ENCODE measurements around the gene FAM167B.

The FAM167B gene

DNA sequence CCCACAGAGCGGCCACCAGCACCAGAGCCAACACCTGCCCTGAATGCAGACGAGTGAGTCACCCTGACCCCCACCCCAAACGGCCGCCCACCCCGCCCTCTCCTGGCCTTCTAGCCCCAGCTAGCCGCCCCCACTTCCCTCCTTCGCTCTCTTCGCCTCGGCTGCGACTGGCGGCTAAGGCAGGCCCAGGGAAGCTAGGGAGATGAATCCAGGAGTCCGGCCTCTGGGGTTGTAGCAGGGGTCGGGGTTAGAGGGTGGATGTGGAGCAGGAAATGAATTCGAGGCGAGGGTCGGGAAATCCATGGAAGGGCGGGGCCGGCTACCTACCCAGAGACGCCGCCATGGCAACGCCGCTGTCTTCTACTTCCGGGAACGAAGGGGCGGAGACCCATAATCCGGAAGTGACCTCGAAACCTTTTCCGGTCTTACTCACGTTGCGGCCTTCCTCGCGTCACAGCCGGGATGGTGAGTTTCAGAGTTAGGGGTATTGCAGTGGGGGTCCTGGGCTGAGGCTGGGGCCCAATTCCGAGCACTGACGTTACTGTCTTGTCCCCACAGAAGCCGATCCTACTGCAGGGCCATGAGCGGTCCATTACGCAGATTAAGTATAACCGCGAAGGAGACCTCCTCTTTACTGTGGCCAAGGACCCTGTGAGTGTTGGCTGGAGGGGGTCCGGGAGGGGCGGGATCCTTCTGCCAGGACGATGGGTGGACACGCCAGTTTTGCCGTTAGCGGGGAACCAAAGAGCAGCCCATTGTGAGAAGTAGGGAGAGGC lies 24.9 kb upstream of the FAM167B start, which contains the start of the genes EIF3I and TMEM234:
Gene EIF3I, plus strand, starts transcription at position 428 of the 776 bp plus-strand sequence. Its CDS starts 35 bp downstream, at position 463.
Gene TMEM234, minus strand, starts transcription at position 374 of the 776 bp plus-strand sequence. Its CDS starts 31 bp downstream, at position 343.
- DNase-seq = peak; percentile 87 to 99 (median 94)
- intact Hi-C loops (cut with DNase I) = loop anchor here (5.0 kb wide), 1 partner anchor 70 kb away; the partner anchor contains the start of gene HDAC1

DNA sequence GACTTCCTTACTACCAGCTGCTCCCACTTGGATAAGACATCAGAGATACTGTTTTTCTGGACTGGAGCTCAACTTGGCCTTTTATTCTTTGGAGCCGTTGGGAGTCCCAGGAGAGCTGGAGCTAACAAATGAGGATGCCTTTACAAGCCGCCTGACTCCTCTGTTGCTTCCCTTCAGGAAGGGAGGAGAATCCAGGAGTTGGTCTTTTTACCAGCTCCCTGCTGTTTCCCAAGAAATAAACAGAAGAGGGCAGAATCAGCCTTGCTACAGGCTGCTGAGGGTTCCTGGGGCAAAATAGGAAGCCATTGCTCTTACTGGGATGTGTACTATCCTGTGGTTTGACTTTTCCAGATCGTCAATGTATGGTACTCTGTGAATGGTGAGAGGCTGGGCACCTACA lies 23.3 kb upstream of the FAM167B start:
- intact Hi-C loops (cut with DNase I) = loop anchor here (5.0 kb wide), 1 partner anchor 69 kb away; the partner anchor contains the start of gene HDAC1

DNA sequence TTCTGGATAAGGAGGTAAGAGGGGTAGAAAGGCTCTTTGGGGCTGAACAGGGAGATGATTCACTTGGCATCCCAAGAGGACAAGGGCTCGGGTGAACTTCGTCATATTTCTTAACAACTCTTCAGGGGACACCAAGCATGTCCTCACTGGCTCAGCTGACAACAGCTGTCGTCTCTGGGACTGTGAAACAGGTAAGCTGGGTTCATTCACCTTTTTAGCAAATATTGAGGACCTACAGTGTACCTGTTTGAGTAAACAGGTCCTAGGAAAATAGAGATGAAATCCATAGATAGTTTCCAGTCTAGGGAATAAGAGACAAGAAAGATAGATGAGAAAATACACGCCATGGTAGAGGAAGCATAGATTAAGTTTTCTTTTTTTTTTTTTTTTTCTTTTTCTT lies 22.7 kb upstream of the FAM167B start:
- no peak for DNase-seq
- intact Hi-C loops (cut with DNase I) = loop anchor here (5.0 kb wide), 1 partner anchor 68 kb away; the partner anchor contains the start of gene HDAC1

More for the DNA sequence above, 23.3 kb upstream of the FAM167B start:
- DNase-seq = no peak

DNA sequence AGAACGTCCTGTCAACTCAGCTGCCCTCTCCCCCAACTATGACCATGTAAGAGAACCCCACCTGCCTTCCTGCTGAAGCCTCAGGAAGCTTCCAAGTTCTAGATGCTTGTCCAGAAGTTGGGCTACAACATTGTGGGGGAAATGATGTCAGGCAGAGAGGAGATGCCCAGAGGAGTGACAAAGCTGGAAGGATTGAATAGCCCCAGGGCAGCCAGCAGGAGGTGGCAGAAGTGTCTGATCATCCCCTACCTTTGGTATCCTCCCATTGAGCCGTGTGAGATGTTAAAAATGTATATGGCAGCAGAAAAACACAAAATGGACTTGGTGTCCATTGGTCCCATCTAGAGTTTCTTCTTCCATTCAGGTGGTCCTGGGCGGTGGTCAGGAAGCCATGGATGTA lies 18.3 kb upstream of the FAM167B start:
- intact Hi-C loops (cut with DNase I) = no loop called here

DNA sequence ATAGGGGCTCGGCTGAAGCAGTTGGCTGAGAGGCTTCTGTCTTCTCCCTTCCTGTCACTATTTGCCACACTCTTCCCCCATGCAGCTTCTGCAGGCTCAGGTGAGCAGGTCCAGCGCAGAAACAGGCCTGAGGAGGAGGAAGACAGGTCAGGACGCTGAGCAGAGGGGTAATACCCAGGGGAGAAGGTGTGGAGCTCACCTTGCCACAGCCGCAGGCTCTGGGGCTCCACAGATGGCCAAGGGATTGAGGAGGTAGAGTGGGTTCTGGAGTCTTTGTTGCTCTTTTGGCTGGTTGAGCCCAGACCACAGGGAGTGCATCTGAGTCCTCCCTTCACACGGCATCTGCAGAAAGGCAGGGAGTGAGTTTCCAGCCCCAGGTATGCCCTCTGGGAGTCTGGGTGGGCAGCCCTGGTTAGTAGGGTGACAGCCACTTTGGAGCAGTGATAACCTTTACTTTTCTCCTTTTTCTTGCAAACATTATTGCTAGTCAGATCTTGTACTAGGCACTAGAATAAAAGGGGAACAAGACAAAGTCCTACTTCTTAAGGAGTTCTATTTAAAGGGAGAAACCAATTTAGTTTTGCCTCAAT lies 15.1 kb upstream of the FAM167B start:
- intact Hi-C loops (cut with DNase I) = no loop called here
- DNase-seq = no peak

More for the DNA sequence above, 18.3 kb upstream of the FAM167B start:
- no peak for DNase-seq

DNA sequence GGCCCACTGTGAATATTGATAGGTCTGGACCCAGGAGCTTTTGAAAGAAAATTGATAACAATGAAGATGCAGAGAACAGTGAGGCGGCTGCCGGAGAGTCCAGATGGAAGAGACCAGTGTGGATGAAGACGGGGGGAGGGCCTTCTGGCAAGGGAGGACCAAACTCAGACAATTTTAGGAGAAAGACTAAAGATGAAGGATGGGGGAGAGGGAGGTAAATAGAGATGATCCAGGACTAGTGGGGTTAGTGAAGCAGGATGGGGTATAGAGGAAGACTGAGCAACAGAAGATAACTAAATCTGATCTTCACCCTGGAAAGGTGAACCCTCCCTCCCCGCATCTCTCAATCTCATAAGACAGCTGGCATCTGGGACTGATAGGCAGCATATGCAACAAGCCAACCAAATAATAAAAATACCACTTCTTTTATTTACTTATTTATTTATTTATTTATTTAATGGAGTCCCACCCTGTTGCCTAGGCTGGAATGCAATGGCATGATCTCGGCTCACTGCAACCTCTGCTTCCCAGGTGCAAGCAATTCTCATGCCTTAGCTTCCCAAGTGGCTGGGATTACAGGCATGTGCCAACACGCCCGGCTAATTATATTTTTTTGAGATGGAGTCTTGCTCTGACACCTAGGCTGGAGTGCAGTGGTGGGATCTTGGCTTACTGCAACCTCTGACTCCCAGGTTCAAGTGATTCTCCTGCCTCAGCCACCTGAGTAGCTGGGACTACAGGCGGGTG lies 14.3 kb upstream of the FAM167B start:
- intact Hi-C loops (cut with DNase I) = no loop called here
- no peak for DNase-seq

DNA sequence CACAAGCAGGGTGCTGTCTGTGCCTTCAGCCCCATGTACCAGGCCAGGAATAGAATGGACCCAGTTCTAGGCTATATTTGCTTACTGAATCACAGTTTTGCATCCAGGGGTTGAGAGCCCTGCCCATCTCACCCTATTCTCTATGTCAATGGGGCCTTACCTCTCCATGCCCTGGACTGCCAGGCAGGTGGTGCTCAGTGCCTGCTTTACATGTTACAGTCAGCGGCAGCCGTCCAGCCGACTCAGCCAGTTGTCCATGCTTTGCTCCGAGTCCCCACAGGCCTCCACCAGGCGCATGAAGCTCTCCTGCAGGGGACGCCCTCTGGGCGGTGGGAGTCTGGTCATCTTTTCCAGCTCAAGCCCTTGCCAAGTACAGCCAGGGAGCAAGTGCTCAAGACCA lies 12.2 kb upstream of the FAM167B start:
- DNase-seq = no peak

DNA sequence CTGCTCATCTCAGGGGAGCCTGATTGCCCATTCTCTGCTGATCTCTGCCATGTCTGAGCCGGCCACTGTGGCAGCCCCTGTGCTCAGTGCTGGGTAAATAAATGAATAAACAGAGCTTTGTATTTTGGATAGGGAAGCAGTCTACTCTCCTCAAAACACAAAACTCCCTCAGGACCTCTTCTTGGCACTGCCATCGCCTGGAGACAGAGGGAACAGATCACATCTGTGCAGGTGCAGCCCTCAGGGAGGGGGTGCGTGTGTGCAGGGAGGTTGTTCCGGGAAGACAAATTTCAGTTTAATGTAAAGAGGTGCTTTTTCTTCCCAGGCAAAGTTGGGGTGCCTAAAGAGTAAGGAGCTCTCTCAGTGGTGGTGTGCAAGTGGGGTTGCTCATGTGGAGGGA lies 7.7 kb upstream of the FAM167B start:
- DNase-seq = no peak
- intact Hi-C loops (cut with DNase I) = no loop called here

More for the DNA sequence above, 12.2 kb upstream of the FAM167B start:
- intact Hi-C loops (cut with DNase I) = no loop called here

DNA sequence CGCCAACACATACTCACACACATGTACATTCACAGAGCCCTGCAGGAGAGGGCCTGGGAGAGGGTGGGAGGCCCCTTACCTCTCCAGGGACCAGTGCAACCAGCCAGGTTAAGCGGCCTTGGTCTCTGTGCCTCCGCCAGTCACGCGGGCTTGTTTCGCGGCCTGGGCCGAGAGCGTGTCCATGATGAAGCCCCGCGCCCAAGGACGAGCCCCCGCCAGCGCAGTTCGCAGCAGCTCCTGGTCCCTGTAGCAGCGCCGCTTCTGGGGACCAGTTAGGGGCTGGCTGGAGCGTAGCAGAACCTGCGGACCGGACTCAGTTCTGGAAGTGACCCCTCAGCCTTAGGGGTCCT lies 7.3 kb upstream of the FAM167B start:
- intact Hi-C loops (cut with DNase I) = loop anchor here (5.0 kb wide), 1 partner anchor 93 kb away; no protein-coding TSS in a partner anchor

DNA sequence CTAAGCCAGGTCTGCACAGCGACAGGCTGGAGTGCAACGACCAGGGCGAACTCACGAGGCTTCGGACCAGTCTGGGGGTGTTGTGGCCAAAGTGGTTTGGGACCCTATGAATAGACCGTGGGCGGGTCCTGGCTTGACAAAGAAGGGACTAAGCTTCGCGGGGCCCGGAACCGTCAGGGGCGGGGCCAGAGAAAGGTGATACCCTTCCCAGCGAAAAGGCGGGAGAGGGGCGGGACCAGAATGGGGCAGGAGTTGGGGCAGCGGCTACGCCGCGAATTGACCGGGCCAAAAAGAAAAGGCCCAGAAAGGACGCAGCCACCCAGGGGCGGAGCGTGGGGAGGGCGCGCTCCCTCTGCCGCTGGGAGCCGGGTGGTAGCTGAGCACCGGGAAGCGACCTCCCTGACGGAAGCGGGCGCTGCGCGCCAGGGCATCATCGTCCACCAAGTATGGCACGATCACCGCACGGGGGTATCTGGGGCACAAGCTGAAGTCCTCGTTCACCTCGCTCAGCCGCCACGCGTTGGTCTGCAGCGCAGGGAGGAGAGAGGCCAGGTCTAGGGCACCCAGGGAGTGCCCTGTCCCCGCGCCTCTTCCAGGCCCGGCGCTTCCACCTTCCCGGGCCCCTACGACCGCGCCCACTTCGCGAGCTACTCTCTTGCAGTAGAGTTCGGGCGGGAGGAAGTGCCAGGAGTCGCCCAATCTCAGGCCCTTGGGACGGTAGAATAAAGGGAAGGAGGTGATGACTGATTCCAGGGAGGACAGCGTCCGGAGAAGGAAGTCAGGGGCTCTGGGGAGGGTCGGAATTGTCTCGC lies 6.7 kb upstream of the FAM167B start:
- intact Hi-C loops (cut with DNase I) = loop anchor here (5.0 kb wide), 1 partner anchor 92 kb away; no protein-coding TSS in a partner anchor
- DNase-seq = peak; percentile 56 to 96 (median 68)

More for the DNA sequence above, 7.3 kb upstream of the FAM167B start:
- DNase-seq = peak in 2 of 10 donors; percentile 11 to 89

DNA sequence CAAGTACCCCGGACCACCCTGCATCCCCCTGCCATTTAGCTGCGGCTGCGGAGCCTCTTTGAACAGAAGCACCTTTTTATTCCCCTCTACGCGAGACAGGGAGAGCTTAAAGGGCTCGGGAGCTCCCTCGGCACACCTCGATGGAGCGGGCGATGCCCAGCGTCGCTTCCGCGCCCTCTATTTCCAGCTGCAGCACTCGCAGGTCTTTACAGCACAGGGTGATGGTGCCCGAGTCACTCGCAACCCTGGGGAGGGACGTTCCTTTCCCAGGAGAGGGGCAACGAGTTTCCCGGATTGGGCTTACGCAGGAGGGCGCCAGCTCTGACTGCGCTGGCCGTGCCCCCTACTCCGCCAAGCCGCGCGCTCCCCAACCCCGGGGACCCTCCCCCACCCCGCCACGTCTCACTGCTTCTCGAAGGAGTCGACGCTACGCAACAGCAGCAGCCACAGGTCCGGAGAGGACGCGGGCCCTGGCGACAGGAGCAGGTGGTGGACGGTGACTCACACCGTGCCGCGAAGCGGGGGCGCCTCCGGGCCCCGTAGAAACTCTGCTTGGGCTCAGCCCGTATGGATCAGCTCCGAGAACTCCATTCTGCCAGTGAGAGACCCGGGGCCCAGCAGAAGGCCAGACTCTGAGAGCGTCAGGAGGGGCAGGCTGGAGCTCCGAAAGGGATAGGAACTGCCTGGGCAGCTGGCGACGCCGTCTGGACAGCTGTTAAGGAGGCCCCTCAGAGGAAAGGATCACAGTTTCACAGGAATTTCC lies 5.8 kb upstream of the FAM167B start:
- peak; percentile 28 to 91 (median 44) for DNase-seq
- intact Hi-C loops (cut with DNase I) = loop anchor here (5.0 kb wide), 1 partner anchor 91 kb away; no protein-coding TSS in a partner anchor

DNA sequence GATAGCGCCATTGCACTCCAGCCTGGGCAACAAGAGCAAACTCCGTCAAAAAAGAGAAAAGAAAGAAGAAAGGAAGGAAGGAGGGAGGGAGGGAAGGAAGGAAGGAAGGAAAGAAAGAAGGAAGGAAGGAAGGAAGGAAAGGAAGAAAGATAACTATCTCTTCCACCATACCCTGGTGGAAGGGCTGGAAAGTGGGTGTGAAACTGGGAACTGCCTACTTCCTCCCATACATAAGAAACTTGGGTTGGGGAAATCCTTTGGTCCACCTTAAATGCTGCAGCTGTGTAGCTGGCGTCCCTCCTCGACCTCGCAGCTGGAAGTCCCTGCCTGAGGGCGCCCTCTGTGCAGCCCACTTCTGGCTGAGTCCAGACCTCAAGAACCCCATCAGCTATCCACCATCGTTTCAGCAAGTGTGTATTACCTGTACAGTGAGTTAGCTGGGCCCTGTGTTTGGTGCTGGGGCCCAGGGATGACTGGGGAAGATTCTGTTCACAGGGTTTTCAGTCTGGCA lies 4.6 kb upstream of the FAM167B start:
- peak in 7 of 10 donors; percentile 34 to 92 (median 62) for DNase-seq
- intact Hi-C loops (cut with DNase I) = loop anchor here (5.0 kb wide), 1 partner anchor 90 kb away; no protein-coding TSS in a partner anchor

DNA sequence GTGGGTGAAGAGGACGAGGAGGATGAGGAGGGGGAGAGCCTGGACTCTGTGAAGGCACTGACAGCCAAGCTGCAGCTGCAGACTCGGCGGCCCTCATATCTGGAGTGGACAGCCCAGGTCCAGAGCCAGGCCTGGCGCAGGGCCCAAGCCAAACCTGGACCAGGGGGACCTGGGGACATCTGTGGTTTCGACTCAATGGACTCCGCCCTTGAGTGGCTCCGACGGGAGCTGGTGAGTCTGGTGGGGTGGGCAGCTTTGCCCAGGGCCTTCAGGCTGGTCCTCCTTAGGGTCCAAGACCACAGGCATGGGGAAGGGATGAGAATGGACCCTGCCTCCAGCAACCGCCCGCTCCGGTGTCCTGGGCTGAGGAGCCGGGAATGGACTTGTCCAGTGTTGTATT lies 430 bp downstream of the FAM167B start:
- DNase-seq = no peak

DNA sequence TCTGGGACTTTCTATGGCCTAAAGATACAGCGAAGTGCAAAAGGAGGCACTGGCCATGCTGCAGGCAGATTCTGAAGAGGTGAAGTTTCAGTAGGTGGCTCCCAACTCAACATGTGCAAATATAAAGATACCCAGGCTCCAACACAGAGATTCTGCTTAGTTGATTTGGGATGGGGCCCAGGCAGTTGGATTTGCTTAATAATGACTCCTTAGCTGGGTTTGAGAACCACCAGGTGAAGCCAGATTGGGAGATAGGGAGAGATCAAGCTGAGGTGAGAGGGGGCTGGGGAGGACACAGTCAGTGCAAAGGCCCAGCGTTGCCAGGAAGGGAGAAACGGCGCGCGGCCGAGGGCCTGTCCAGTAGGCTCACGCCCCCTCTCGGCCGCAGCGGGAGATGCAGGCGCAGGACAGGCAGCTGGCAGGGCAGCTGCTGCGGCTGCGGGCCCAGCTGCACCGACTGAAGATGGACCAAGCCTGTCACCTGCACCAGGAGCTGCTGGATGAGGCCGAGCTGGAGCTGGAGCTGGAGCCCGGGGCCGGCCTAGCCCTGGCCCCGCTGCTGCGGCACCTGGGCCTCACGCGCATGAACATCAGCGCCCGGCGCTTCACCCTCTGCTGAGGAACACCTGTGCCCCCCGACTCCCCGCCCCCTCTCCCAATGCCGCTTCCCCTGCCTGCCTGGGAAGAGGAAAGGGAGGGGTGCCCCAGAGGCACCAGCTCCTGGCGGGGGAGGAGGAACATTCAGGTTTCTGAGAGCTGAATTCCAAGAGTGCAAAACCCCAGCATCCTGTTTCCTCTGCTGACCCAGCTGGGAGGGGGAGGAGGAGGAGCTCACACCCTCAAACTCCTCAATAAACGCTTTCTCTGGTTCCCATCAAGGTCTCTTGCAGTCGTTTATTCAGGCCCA lies 1.2 kb downstream of the FAM167B start:
- peak in 9 of 10 donors; percentile 27 to 92 (median 43) for DNase-seq

More for the DNA sequence above, 430 bp downstream of the FAM167B start:
- intact Hi-C loops (cut with DNase I) = no loop called here

DNA sequence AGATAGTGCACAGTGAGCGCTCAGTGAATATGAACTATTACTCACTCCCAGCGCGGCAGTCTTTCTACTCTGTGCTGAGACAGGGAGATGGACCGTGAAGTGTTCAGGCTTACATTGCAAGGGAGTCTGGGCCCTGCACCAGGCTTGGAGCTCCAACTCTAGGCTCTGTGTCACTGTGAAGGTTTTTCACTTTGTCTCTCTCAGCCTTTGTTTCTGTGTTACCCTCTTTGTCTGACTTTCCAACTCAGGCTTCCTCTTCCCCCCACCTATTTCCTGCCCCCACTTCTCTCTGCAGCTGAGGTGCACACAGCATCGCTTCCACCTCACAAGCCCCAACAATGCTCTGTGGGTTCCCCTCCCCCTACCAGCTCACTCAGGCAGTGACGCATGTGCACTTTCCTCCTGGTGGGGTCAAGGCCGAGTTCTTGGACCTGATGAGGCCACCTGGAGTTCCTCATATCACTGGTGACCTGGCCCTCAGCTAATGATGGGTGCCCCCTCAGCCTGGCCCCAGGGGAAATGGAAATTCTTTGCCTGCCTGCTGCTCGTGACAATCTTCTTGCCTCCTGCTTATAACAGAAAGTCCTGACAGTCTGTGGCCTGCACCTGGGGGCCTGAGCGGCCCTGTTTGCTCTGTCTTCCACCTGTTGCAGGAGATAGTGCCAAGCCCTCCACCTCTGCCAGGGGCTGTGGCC lies 3.0 kb downstream of the FAM167B start:
- no peak for DNase-seq

More for the DNA sequence above, 1.2 kb downstream of the FAM167B start:
- intact Hi-C loops (cut with DNase I) = no loop called here

DNA sequence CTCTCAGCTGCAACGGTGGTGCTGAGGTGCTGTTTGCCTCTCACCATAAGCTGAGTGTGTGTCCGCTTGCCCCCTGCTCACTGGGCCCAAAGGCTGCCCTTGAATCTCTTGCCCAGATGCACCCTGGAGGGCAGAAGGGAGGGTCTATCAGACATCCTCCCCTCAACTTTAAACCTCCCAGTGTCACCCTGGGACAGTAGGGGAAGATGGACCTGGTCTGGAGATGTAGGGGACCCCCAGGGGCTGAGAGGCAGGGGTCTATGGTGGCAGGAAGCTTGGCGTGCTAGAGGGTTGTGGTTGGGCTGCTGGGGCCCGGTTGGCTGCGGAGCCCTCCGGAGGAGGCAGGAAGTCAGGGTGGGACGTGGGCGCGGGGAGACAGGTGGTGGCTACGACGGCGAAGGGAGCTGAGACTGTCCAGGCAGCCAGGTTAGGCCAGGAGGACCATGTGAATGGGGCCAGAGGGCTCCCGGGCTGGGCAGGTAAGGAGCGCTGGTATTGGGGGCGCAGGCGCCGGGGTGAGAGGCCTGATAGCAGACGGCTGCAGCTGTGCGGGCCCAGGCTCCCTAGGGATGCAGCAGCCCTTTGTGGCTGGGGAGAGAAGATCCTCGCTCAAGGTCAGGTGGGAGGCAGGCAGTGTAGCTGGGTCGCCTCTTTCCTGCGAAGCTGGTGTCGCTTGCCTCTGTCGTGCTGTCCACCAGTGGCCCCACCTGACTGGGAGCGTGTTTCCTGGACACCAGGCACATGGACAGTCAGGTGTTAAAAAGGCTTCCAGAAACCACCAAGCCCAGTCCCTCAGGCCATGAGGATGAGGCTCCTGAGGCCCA lies 4.1 kb downstream of the FAM167B start, which contains the start of gene LCK:
Gene LCK, plus strand, starts transcription at position 373 of the 824 bp plus-strand sequence. CDS start 23,065 bp downstream, outside the sequence.
- intact Hi-C loops (cut with DNase I) = no loop called here
- no peak for DNase-seq

More for the DNA sequence above, 3.0 kb downstream of the FAM167B start:
- intact Hi-C loops (cut with DNase I) = no loop called here

All from posterior cingulate gyrus (tissue), 11 donors.